SU-DHL-6 (cell line): ENCODE measurements around the gene TSC2.

Source experiments
- H2AFZ ChIP-seq: fragments of 200-600 bp; sonication (generic); 2 replicates; pipeline ENCODE4 v1.6.1; 2014; ENCODE audit warnings: low read depth, mild to moderate bottlenecking, moderate library complexity, mixed read lengths, antibody characterized with exemption, low read length; ENCODE audit not compliant: severe bottlenecking
- H3F3A ChIP-seq: fragments of 200-600 bp; shearing (Covaris generic); 2 replicates; pipeline ENCODE4 v1.6.0; 2016; ENCODE audit warnings: antibody characterized with exemption, mild to moderate bottlenecking; ENCODE audit not compliant: insufficient read depth
- H3K27ac ChIP-seq: fragments of 200-600 bp; sonication (generic); 2 replicates; pipeline ENCODE4 v1.5.1; 2016; ENCODE audit warnings: low read depth, mild to moderate bottlenecking, low read length, moderate library complexity, mixed read lengths
- H3K27me3 ChIP-seq: fragments of 200-600 bp; sonication (generic), shearing (Covaris generic); 2 replicates; pipeline ENCODE4 v1.6.0; 2014; ENCODE audit warnings: mild to moderate bottlenecking, low read length
- H3K36me3 ChIP-seq: fragments of 200-600 bp; sonication (generic); 2 replicates; pipeline ENCODE4 v1.6.1; 2014; ENCODE audit warnings: mild to moderate bottlenecking, low read length, mixed read lengths
- H3K4me2 ChIP-seq: fragments of 300-600, 200-600 bp; shearing (Covaris generic), sonication (generic); 2 replicates; pipeline ENCODE4 v1.6.0; 2014; ENCODE audit warnings: low read length, low read depth, mild to moderate bottlenecking; ENCODE audit not compliant: poor library complexity, severe bottlenecking
- H3K4me3 ChIP-seq: fragments of 200-600 bp; sonication (generic); 2 replicates; pipeline ENCODE4 v1.5.1; 2014; ENCODE audit warnings: antibody characterized with exemption, low read length, mild to moderate bottlenecking, mixed read lengths; ENCODE audit not compliant: insufficient read depth, poor library complexity, severe bottlenecking
- H3K79me2 ChIP-seq: fragments of 200-600 bp; sonication (generic); 2 replicates; pipeline ENCODE4 v1.6.1; 2014; ENCODE audit warnings: mild to moderate bottlenecking, low read length, moderate library complexity; ENCODE audit not compliant: insufficient read depth
- H3K9ac ChIP-seq: fragments of 200-600 bp; sonication (generic); 2 replicates; pipeline ENCODE4 v1.7.0; 2014; ENCODE audit warnings: mild to moderate bottlenecking, low read length
- H3K9me2 ChIP-seq: fragments of 200-600 bp; sonication (generic); replicated peaks from 2 replicates; pipeline ENCODE4 v1.6.1; 2014; ENCODE audit warnings: low read length; ENCODE audit not compliant: insufficient read depth
- H3K9me3 ChIP-seq: fragments of 200-600 bp; sonication (generic); 2 replicates; pipeline ENCODE4 v1.6.1; 2014; ENCODE audit warnings: low read length, mixed read lengths; ENCODE audit not compliant: insufficient read depth
- H4K20me1 ChIP-seq: fragments of 200-600 bp; sonication (generic); 2 replicates; pipeline ENCODE4 v1.6.1; 2014; ENCODE audit warnings: low read depth, mild to moderate bottlenecking, antibody characterized with exemption, low read length, moderate library complexity, mixed read lengths
- CTCF ChIP-seq: fragments of 200-600 bp; sonication (generic); IDR thresholded peaks from one replicate; pipeline ENCODE4 v1.5.1; 2017; ENCODE audit warnings: antibody characterized with exemption, mild to moderate bottlenecking, low read length, moderate library complexity; ENCODE audit not compliant: insufficient read depth, poor library complexity, severe bottlenecking
- EZH2phosphoT487 ChIP-seq: fragments of 200-600 bp; sonication (generic), shearing (Covaris generic); conservative IDR thresholded peaks from 2 replicates; pipeline ENCODE4 v1.6.1; 2018; ENCODE audit warnings: mild to moderate bottlenecking, antibody characterized with exemption, low read length, moderate library complexity, mixed read lengths

The TSC2 gene

GRCh38 chr16:2092866-2093265 is 45.1 kb downstream of the TSC2 start:
- Histone ChIP-seq H3K4me3 (no peak overlapping the region), H3K9me2 (no peaks in the 10 kb centered on the region), H3K4me2 (no peak overlapping the region), H2AFZ (no peak overlapping the region), H3K27me3 (no peaks in the 10 kb centered on the region), H3K9me3 (no peaks in the 10 kb centered on the region), H3K9ac (no peak overlapping the region), H3K79me2 (no peaks in the 10 kb centered on the region), H3F3A (no peaks in the 10 kb centered on the region), H3K27ac (no peak overlapping the region), H4K20me1 (no peaks in the 10 kb centered on the region), H3K36me3 (no peaks in the 10 kb centered on the region)
- TF ChIP-seq EZH2phosphoT487 (no peak), CTCF (no peak)

- Histone ChIP-seq H3K9ac (no peak overlapping the region), H3K27ac (no peak overlapping the region), H3K79me2 (no peaks in the 10 kb centered on the region), H3K9me3 (no peaks in the 10 kb centered on the region), H3K9me2 (no peaks in the 10 kb centered on the region), H3F3A (no peaks in the 10 kb centered on the region), H3K4me3 (no peak overlapping the region), H2AFZ (no peak overlapping the region), H4K20me1 (no peaks in the 10 kb centered on the region), H3K27me3 (no peaks in the 10 kb centered on the region), H3K4me2 (no peak overlapping the region), H3K36me3 (no peaks in the 10 kb centered on the region)
- TF ChIP-seq CTCF (no peak), EZH2phosphoT487 (no peak)
Measured at GRCh38 chr16:2093793-2094192, 46.0 kb downstream of the TSC2 start.

GRCh38 chr16:2095315-2095853 is 47.6 kb downstream of the TSC2 start:
- no peak overlapping the region for H3K4me2 ChIP-seq
- no peaks in the 10 kb centered on the region for H3F3A ChIP-seq
- H4K20me1 ChIP-seq, result no peaks in the 10 kb centered on the region
- H3K9me2 ChIP-seq, result no peaks in the 10 kb centered on the region
- H3K27me3 ChIP-seq, result no peaks in the 10 kb centered on the region
- no peaks in the 10 kb centered on the region for H3K36me3 ChIP-seq
- no peak for TF ChIP-seq EZH2phosphoT487
- no peak for TF ChIP-seq CTCF
- no peak overlapping the region for H3K27ac ChIP-seq
- no peak overlapping the region for H3K4me3 ChIP-seq
- no peaks in the 10 kb centered on the region for H3K9me3 ChIP-seq
- H3K79me2 ChIP-seq, result no peaks in the 10 kb centered on the region
- no peak overlapping the region for H3K9ac ChIP-seq
- H2AFZ ChIP-seq, result no peak overlapping the region
